A549 treated with AZD2906 at 1 μM for 4 hours (cell line): ENCODE data around the gene TMEM138. TPM values are rescaled to one million over a fixed set of nuclear protein-coding genes. Genes with fewer than 3 reads are reported as not detected.

Experiments used
- total RNA-seq: library from RNA; stranded (reverse); fragments of 200-300 nt; extraction: Qiagen RNA extraction; gene quantifications from 5 replicates; pipeline ENCODE4 v1.2.3, GENCODE V29; 2022

Gene TMEM138
- 75.9 to 100 TPM (median 97.3 TPM) in 5 replicates for total RNA-seq

DNA sequence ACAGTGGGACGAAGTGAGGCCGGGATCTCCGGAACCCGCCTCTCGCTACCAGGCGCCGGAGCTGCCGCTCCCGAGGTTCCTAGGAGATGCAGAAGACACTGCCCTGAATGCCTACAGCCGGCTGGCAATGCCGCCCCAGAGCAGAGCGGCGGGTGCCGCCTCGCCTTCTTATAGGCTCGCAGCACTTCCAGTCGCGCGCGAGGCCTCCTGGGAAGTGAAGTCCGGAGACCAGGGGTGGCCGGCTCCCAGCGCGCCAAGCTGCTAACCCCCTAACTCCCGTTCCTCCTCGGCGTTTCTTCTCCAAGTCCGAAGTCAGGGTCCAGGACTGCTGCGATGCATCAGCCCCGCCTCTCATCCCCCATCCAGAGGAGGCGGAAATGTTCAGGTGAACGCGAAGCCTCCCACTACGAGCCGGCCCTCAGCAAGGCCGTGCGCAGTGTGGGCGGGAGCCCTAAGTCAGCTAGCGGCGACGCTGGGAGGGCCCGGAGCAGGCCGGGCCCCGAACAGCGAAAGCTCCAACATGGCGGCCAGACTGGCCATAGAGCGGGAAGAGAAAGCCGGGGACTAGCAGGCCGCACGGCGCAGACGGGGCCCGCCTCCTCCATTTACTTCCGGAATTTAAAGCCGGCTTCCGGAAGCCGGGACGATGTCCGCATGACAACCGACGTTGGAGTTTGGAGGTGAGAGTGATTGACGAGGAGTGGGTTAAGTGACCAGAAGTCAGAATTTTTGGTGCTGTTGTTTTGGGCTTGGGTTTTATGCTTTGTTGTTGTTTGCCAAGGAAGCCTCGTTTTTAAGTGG, at the start of gene TMEM138, which contains the start of gene CYB561A3:
Gene TMEM138, plus strand, starts transcription at position 634 of the 801 bp plus-strand sequence. CDS start 2,017 bp downstream, outside the sequence.
Gene CYB561A3, minus strand, starts transcription at position 142 of the 801 bp plus-strand sequence. CDS start 5,169 bp downstream, outside the sequence.

GRCh38 chr11:61332797-61333549, 29.2 kb upstream of the TMEM138 start, which contains the start of the genes DDB1 and TKFC:
TSS of gene DDB1 (minus strand) at chr11:61333105. CDS start at chr11:61332968, 137 bp downstream.
TSS of gene TKFC (plus strand) at chr11:61333228. CDS start at chr11:61334729, 1,501 bp downstream.

Other genes starting within 250 kb of the TMEM138 start
- 16.2 to 18.2 TPM (median 17.1 TPM) in 5 replicates for gene VPS37C, start 200.9 kb upstream of the TMEM138 start, total RNA-seq
- 0.12 TPM in 1 of 5 replicates, not detected in the others for gene PGA3, start 158.9 kb upstream of the TMEM138 start, total RNA-seq
- 0.07 to 0.26 TPM (median 0.16 TPM) in 3 of 5 replicates, not detected in the others for gene PGA4, start 140.0 kb upstream of the TMEM138 start, total RNA-seq
- gene PGA5, start 121.2 kb upstream of the TMEM138 start, total RNA-seq = 0.08 TPM in 1 of 5 replicates, not detected in the others
- 0.46 to 0.85 TPM (median 0.49 TPM) in 5 replicates for gene VWCE, start 67.1 kb upstream of the TMEM138 start, total RNA-seq
- gene DDB1, start 29.3 kb upstream of the TMEM138 start, total RNA-seq = 159 to 171 TPM (median 166 TPM) in 5 replicates
- gene TKFC, start 29.1 kb upstream of the TMEM138 start, total RNA-seq = 45.4 to 75.1 TPM (median 73.0 TPM) in 5 replicates
- gene CYB561A3, start 492 bp upstream of the TMEM138 start, total RNA-seq = 35.7 to 45.5 TPM (median 41.7 TPM) in 5 replicates
- 15.9 to 19.0 TPM (median 17.7 TPM) in 5 replicates for gene TMEM216, start 30.2 kb downstream of the TMEM138 start, total RNA-seq
- gene CPSF7, start 67.6 kb downstream of the TMEM138 start, total RNA-seq = 66.8 to 77.8 TPM (median 71.6 TPM) in 5 replicates
- gene SDHAF2, start 67.8 kb downstream of the TMEM138 start, total RNA-seq = 33.9 to 49.1 TPM (median 45.4 TPM) in 5 replicates
- 0.15 to 0.28 TPM (median 0.21 TPM) in 5 replicates for gene LRRC10B, start 146.4 kb downstream of the TMEM138 start, total RNA-seq
- 0.93 to 1.5 TPM (median 1.2 TPM) in 5 replicates for gene SYT7, start 218.7 kb downstream of the TMEM138 start, total RNA-seq